ENCODE results near the gene PPP1R1C. TPM values are rescaled to one million over a fixed set of nuclear protein-coding genes. Genes with fewer than 3 reads are reported as not detected.

PPP1R1C gene
- polyA plus RNA-seq, 1 donor from 2014 or later = not detected

- Histone ChIP-seq H3K9me2 (ENCODE audit: insufficient read depth, low read length) (no peaks in the 10 kb centered on the region), H2AFZ (ENCODE audit: low read depth, low read length) (no peak overlapping the region), H3K27me3 (ENCODE audit: insufficient read depth, low read depth, low read length) (no peaks in the 10 kb centered on the region), H3K9ac (ENCODE audit: low read length) (no peak overlapping the region), H3K9me3 (ENCODE audit: low read length) (no peaks in the 10 kb centered on the region), H3K4me2 (ENCODE audit: low read length) (no peak overlapping the region), H3K27ac (ENCODE audit: low read length) (no peak overlapping the region), H3K36me3 (ENCODE audit: insufficient read depth, low read length) (no peaks in the 10 kb centered on the region), H4K20me1 (ENCODE audit: insufficient read depth) (no peaks in the 10 kb centered on the region), H3K79me2 (replicated peaks; ENCODE audit: insufficient read depth, low read length) (no peaks in the 10 kb centered on the region), H3K4me3 (ENCODE audit: low read length) (no peak overlapping the region), H3F3A (ENCODE audit: insufficient read depth, low read length, poor library complexity, severe bottlenecking) (no peaks in the 10 kb centered on the region)
- TF ChIP-seq SMC3 (conservative IDR thresholded peaks at IDR 0.05; ENCODE audit: poor library complexity) (no peak), POLR2AphosphoS5 (IDR thresholded peaks at IDR 0.05) (no peak), MXI1 (conservative IDR thresholded peaks at IDR 0.05; ENCODE audit: poor library complexity, severe bottlenecking) (no peak), EP300 (conservative IDR thresholded peaks at IDR 0.05; ENCODE audit: poor library complexity, severe bottlenecking) (no peak), REST (IDR thresholded peaks at IDR 0.05; ENCODE audit: borderline replicate concordance) (no peak), EZH2 (IDR thresholded peaks at IDR 0.05; ENCODE audit: borderline replicate concordance, insufficient read depth, low read length, poor library complexity, severe bottlenecking) (no peak), RAD21 (conservative IDR thresholded peaks at IDR 0.05) (no peak), TAF1 (IDR thresholded peaks at IDR 0.05; ENCODE audit: low read depth) (no peak), CTCF (IDR thresholded peaks at IDR 0.05; ENCODE audit: poor library complexity, severe bottlenecking) (no peak)
Measured at GRCh38 chr2:181943411-181944124, 42.1 kb upstream of the PPP1R1C start.

- Histone ChIP-seq H3K4me2 (ENCODE audit: low read length) (no peak overlapping the region), H3K9me3 (ENCODE audit: low read length) (no peaks in the 10 kb centered on the region), H3K9me2 (ENCODE audit: insufficient read depth, low read length) (no peaks in the 10 kb centered on the region), H3K9ac (ENCODE audit: low read length) (no peak overlapping the region), H3K27ac (ENCODE audit: low read length) (no peak overlapping the region), H3K79me2 (replicated peaks; ENCODE audit: insufficient read depth, low read length) (no peaks in the 10 kb centered on the region), H3K27me3 (ENCODE audit: insufficient read depth, low read depth, low read length) (no peaks in the 10 kb centered on the region), H3K4me3 (ENCODE audit: low read length) (no peak overlapping the region), H3F3A (ENCODE audit: insufficient read depth, low read length, poor library complexity, severe bottlenecking) (no peaks in the 10 kb centered on the region), H2AFZ (ENCODE audit: low read depth, low read length) (no peak overlapping the region), H4K20me1 (ENCODE audit: insufficient read depth) (no peaks in the 10 kb centered on the region), H3K36me3 (ENCODE audit: insufficient read depth, low read length) (no peaks in the 10 kb centered on the region)
- TF ChIP-seq EZH2 (IDR thresholded peaks at IDR 0.05; ENCODE audit: borderline replicate concordance, insufficient read depth, low read length, poor library complexity, severe bottlenecking) = no peak
- TF ChIP-seq EP300 (conservative IDR thresholded peaks at IDR 0.05; ENCODE audit: poor library complexity, severe bottlenecking) = no peak
- TF ChIP-seq SMC3 (conservative IDR thresholded peaks at IDR 0.05; ENCODE audit: poor library complexity) = no peak
- TF ChIP-seq RAD21 (conservative IDR thresholded peaks at IDR 0.05) = no peak
- no peak for TF ChIP-seq REST (IDR thresholded peaks at IDR 0.05; ENCODE audit: borderline replicate concordance)
- no peak for TF ChIP-seq MXI1 (conservative IDR thresholded peaks at IDR 0.05; ENCODE audit: poor library complexity, severe bottlenecking)
- TF ChIP-seq CTCF (IDR thresholded peaks at IDR 0.05; ENCODE audit: poor library complexity, severe bottlenecking) = no peak
Measured at GRCh38 chr2:181944164-181944913, 41.3 kb upstream of the PPP1R1C start.

Measured in neural cell (in vitro differentiated cells).